Smooth muscle cell of the brain vasculature (primary cell): ENCODE results near the gene PUM2.

Experiments
- DNase-seq: peaks from one replicate; pipeline ENCODE4 v3.0.0-alpha.2; 2012; ENCODE audit warnings: low read depth, low spot score

Gene PUM2

GRCh38 chr2:20231159-20231558 lies 119.5 kb downstream of the PUM2 start:
- DNase-seq: no peak

- no peak for DNase-seq
Observed at GRCh38 chr2:20230114-20230425, 120.6 kb downstream of the PUM2 start.

GRCh38 chr2:20229322-20230113 lies 121.1 kb downstream of the PUM2 start:
- DNase-seq: no peak

- no peak for DNase-seq
Observed at GRCh38 chr2:20227894-20228505, 122.6 kb downstream of the PUM2 start.

- no peak for DNase-seq
Observed at GRCh38 chr2:20226152-20226545, 124.5 kb downstream of the PUM2 start.

- DNase-seq: no peak
Observed at GRCh38 chr2:20225294-20226151, 125.1 kb downstream of the PUM2 start.

- DNase-seq: no peak
Observed at GRCh38 chr2:20224716-20225293, 125.8 kb downstream of the PUM2 start, which contains the start of gene SDC1. SDC1 (minus strand) TSS chr2:20225130; CDS start chr2:20224867, 263 bp downstream.

- DNase-seq: no peak
Observed at GRCh38 chr2:20224164-20224715, 126.4 kb downstream of the PUM2 start.

- no peak for DNase-seq
Observed at GRCh38 chr2:20223407-20224163, 127.1 kb downstream of the PUM2 start.

- no peak for DNase-seq
Observed at GRCh38 chr2:20222769-20223406, 127.8 kb downstream of the PUM2 start.

- no peak for DNase-seq
Observed at GRCh38 chr2:20222014-20222768, 128.5 kb downstream of the PUM2 start.

GRCh38 chr2:20221555-20221973 lies 129.1 kb downstream of the PUM2 start:
- DNase-seq: no peak

GRCh38 chr2:20220806-20221554 lies 129.7 kb downstream of the PUM2 start:
- no peak for DNase-seq

- no peak for DNase-seq
Observed at GRCh38 chr2:20219763-20220380, 130.8 kb downstream of the PUM2 start.

GRCh38 chr2:20218331-20219320 lies 132.0 kb downstream of the PUM2 start:
- DNase-seq: no peak

- no peak for DNase-seq
Observed at GRCh38 chr2:20217041-20217970, 133.3 kb downstream of the PUM2 start.
